Endometrium (tissue), 2 donors: ENCODE results near the gene SRPRA.
"Not testable (repeated sequence)": the region's sequence is repeated elsewhere in the genome, so short reads cannot be mapped to it uniquely, and the experiment has no call there.

Source experiments
- FAIRE-seq: peaks from 2 replicates; lab custom pipeline; 2012; peaks lifted over from hg19 to GRCh38; lab: Jason Lieb, UNC
- donor health status: control.
- donor health status: control.

SRPRA gene

GRCh38 chr11:126282736-126283591, 14.3 kb upstream of the SRPRA start, which contains the start of gene TIRAP:
Gene TIRAP (plus strand): TSS chr11:126283093. CDS start chr11:126290895, 7,802 bp downstream.
- no peak for FAIRE-seq

- FAIRE-seq, result no peak
These were observed 13.7 kb upstream of the SRPRA start for GRCh38 chr11:126282361-126282735.

- no peak for FAIRE-seq
These were observed 13.0 kb upstream of the SRPRA start for GRCh38 chr11:126281666-126282175.

DNA sequence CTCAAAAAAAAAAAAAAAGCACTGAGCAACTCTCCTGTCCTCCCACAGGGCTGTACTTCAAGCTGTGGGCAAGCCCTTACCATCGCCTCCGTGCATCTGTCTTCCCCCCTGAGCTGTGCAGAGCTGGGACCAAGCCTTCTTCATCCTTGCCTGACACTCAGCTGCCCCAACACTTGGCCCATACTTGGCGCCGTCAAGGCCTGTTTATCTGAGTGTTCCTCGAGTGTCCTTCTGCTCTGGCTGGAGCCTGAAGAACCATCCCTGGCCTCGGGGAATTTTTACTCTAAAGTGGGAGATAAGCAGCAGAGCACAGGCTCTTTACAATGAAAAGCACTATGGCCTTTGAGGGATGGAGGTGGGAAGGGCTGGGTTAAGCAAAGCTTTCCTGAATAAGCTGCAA, 12.6 kb upstream of the SRPRA start:
- no peak for FAIRE-seq

DNA sequence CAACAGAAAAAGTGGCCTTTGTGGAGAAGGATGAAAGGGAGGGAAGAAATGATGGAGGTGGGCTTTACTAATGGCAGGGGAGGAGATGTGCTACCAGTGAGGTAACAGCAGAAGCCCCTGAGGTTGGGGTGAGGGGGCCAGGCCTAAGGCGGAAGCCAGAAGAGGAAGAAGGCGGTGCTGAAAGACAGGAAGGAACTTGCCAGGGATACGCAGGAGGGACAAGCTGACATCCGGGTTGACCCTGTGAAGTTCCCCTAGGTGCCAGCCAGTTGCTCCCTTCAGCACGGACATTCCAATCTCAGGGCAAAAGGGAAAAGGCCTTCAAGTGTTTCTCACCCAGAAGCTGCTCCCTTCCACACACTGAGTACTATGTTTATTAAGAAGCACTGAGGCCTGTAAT, 11.9 kb upstream of the SRPRA start:
- FAIRE-seq, result no peak

DNA sequence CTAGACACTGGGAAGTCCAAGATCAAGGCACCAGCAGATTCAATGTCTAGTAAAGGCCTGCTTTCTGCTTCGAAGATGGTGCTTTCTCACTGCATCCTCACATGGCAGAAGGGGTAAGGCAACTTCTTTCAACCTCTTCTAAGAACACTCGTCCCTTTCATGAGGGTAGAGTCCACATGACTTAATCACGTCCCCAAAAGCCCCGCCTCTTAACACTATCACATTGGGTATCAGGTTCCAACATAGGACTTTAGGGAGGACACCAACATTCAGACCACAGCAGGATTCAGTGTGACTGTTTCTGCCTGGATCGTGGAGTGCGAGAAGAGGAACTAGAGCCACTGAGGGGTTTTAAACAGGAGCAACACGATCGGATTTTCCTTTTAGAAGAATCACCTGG, 10.5 kb upstream of the SRPRA start:
- FAIRE-seq, result no peak

DNA sequence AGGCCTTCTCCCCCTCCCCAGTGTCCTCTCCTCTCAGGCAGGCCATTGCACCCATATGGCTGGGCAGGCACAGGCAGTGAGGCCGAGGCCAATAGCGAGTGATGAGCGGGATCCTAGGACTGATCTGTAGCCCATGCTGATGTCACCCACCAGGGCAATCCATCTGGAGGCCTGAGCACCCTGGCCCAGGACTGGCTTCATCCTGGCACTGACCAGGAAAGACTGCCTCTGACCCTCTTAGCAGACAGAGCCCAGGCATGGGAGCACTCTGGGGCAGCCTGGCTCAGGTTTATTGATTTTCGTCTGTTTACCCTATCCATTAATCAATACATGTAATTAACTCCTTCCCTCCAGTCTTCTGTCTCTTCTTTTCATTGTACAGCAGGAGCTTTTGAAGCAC, 9.1 kb upstream of the SRPRA start:
- FAIRE-seq, result no peak

DNA sequence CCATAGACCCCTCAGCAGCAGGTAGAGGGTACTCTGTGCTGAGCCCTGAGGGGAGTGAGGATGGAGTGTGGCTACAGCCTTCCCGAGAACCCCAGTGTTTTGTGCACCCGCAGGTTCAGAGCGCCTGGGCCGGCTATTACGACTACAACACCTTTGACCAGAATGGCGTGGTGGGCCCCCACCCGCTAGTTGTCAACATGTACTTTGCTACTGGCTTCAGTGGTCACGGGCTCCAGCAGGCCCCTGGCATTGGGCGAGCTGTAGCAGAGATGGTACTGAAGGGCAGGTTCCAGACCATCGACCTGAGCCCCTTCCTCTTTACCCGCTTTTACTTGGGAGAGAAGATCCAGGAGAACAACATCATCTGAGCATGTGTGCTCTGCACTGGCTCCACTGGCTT, 8.6 kb upstream of the SRPRA start:
- no peak for FAIRE-seq

DNA sequence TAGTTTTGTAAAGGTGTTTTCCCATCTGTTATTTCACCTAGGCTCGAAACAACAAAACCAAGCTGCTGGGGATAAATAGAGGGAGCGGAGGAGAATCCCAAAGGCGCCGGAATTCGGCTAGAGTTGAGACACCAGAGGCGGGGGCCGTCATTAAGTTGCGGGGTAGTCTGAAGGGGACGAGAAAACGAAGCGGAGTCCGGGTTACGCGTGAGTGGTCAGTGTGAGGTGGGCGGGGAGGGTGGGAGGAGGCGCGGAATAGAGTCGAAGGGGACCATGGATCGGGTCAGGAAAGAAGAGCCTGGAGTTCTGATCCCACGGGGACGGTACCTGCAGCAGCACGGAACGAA, 361 bp downstream of the SRPRA start:
- FAIRE-seq, result no peak

GRCh38 chr11:126267650-126268049, 1.0 kb downstream of the SRPRA start:
- no peak for FAIRE-seq

DNA sequence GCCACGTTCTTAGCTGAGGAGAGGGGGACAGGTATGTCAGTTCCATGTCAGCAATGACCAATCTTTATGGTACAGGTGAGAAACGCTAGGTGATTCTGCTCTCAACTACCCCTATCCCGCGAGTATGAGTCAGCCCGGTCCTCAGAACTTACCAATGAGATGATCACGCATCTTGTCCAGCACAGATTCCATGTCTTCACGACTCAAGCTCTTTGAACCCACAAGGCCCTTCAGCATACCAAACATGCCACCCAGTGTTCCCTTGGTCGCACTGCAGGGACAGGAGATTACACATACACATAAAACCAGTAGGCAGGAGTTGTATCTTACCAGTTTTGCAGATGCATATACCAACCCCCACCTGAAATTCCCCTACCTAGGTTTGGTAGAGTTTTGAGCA, 2.9 kb downstream of the SRPRA start:
- no peak for FAIRE-seq

DNA sequence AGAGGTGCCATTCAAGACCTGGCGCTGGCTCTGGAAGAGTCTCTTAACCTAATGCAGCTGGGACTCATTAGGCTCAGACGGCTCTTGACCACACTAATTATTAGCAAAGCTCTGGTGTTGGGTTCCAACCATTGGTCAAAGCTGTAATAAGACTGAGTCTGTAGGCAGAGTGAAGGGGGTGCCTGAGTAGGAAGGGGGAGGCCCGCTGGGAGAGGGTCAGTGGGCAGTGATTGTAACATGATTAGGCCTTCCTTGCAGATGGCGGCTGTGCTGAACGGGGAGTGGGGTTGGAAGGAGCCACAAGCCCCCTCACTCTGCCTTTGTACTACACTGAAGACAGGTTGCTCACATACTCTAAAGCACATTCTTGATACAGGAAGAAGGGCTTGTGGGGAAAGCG, 5.2 kb downstream of the SRPRA start:
- FAIRE-seq, result no peak

DNA sequence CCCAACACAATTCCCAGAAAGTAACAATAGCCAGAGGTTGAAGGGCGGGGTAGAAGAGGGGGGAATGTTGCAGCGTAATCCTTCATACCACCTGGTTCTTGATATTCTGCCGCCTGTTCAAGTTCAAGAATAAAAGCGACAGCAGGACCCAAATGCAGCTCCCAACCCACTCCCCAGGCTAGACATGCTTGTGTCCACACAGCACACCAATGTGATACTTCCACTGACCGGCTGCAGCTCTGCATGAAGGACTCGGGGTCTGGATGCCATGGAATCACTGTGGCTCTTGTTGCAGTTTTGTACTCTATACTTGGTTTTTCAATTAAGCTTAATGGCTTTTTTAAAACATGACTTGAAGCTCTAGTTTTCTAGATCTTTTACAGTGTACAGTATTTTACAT, 6.5 kb downstream of the SRPRA start:
- no peak for FAIRE-seq

GRCh38 chr11:126257764-126258163, 10.9 kb downstream of the SRPRA start:
- FAIRE-seq, result no peak

DNA sequence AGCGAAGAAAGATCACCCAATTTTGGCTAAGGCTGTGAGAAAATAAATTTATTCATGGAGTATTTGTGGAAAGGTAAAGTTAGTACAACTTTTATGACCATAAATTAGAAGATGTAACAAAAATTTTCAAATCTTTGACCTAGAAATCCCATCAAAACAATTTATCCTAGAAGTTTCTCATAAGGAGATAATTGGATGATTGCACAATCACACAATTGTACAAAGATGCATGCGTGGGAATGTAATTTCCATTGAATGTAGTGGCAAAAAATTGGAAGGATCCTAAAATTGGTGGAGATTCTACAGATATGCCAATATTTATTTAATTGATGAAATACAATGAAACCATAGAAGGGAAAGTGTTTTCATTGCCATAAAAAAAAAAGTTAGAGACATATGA, 11.6 kb downstream of the SRPRA start:
- FAIRE-seq, result no peak

DNA sequence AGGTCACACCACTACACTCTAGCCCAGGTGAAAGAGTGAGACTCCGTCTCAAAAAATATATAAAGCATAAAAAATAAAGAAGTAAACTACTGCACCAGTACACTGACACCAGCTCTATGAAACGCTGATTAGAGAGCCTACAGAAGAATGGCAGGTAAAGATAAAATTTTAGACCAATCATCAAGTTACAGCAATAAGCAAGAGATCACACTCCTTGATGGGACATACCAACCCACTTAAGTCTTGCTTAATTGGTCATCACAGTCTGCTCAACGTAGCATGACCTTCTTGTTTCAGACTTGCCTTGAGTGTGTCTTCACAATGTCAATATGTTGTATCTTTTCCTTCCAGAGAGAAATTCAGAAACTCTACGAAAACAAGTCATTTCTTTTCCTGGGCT, 12.5 kb downstream of the SRPRA start:
- no peak for FAIRE-seq

- not testable (repeated sequence) for FAIRE-seq
These were observed 13.2 kb downstream of the SRPRA start for GRCh38 chr11:126255507-126255906.

- no peak for FAIRE-seq
These were observed 13.9 kb downstream of the SRPRA start for GRCh38 chr11:126254819-126255218.

DNA sequence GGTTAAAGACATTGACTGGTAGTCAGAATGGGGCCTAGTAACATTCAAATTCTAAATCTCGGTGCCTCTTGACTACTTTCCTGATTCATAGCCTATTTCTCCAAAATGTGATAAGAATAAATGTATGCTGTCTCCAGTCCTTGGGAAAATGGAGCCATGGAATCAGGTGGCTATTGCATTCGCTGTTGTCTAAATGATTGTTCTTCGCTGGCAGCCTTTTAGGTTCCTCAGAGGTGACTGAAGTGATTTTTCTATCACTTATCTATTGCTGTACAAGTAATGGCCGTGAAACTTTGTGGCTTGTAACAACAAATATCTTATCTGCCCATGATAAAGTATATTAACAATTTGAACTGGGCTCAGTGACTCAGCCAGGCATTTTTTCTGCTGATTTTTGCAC, 15.4 kb downstream of the SRPRA start:
- FAIRE-seq, result no peak

- no peak for FAIRE-seq
These were observed 22.1 kb downstream of the SRPRA start for GRCh38 chr11:126246636-126247035.

DNA sequence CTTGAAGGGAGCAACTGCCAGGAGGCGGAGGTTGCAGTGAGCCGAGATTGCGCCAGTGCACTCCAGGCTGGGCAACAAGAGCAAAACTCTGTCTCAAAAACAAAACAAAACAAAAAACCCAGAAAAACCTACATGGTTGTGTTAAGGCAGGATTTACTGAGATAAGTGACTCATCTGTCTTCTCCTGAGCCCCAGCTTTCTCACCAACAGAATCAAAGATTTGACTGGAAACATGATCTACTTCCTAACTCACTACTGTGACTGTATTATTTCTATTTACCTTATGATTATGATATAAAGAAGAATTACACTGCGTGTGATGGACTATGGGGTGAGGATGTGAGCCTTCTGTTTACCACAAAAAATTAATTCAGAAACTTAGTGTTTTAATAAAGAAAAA, 35.3 kb downstream of the SRPRA start:
- no peak for FAIRE-seq

- FAIRE-seq, result peak; percentile 85
These were observed 36.0 kb downstream of the SRPRA start for GRCh38 chr11:126232683-126233082.

DNA sequence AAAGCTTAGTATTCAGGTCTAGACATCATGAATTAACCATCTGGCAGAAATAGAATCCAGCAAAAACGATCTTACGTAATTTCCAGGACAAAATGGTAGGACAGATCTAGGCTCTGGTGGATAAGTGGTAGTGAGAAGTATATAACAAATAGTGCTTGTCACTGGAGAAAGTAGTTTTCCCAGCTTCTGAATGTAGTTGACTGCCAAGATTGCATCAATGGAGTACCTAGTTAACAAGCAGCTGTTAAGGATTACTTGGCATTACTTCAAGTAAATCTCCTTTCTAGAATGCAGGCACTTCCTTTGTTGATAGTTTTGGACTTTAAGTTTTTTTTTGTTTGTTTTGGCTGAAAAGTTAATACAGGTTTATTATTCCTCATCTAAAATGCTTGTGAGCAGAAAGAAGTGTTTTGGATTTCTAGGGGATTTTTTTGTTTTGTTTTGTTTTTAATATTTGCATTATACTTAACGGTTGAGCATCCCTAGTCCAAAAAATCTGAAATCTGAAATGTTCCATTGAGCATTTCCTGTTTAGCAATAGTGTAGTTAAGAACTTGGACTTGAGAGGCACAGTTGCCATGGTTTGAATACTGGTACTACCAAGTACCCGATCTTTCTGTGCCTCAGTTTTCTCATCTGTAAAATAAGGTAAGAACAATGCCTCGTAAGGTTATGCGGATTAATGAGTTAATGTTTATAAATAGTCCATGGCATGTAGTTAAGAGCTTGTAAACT, 36.8 kb downstream of the SRPRA start:
- FAIRE-seq, result peak; percentile 95
